HS-27A (cell line): ENCODE measurements around the gene AMOT.

Experiments
- DNase-seq: peaks from one replicate; pipeline ENCODE4 v3.0.0-alpha.2; 2012; ENCODE audit warnings: low read depth, missing footprints

Gene AMOT

GRCh38 chrX:112837531-112837930 lies 3.1 kb downstream of the AMOT start:
- DNase-seq = no peak

DNA sequence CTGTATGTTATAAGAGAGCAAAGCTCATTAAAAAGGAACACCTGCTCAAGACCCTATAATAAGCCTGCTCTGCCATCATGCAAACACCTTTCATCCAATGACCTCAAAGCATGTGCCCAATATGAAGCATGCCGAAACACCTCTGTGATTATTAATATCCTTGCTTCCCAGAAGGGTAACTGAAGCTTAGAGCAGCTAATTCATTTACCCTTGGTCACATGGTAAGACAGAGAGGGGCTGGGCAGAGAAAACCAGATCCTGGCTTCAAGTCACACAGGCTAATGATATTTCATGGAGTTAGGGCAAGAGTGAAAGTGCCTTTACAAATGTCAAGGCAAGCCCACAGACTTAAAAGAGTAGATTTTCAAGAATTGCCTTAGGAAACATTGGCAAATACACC lies 5.6 kb downstream of the AMOT start:
- no peak for DNase-seq

- no peak for DNase-seq
Observed at GRCh38 chrX:112834031-112834845, 6.4 kb downstream of the AMOT start.

GRCh38 chrX:112832481-112833095 lies 8.0 kb downstream of the AMOT start:
- DNase-seq = no peak

GRCh38 chrX:112830540-112830939 lies 10.1 kb downstream of the AMOT start:
- no peak for DNase-seq

DNA sequence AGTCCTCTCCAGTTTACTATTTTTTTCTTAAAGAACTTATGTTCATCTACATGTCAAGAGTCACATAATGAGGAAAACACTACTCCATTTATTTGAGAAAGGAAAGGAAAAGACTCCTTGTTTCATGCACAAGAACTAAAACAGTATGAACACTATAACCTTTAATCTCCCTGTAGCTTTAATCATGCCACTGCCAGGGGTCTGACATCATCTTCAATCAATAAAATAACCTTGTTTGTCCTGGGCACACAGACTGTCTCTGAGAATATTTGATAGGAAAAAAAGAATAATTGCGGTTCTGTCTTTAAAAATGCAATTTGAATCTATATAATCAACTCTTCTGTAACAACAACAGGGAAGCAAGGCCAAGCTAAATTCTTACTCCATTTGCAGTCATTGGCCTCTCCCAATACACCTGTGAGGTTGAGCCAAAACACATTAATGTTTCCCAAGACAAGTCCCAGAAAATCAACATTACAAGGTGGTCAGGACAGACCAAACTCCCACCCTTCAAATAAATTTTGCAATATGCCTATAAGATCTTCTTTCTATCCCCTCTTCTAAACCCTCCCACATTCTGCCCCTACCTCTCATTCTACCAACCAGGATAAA lies 13.2 kb downstream of the AMOT start:
- no peak for DNase-seq

GRCh38 chrX:112826023-112826422 lies 14.6 kb downstream of the AMOT start:
- no peak for DNase-seq

GRCh38 chrX:112822892-112823291 lies 17.7 kb downstream of the AMOT start:
- DNase-seq = no peak

- no peak for DNase-seq
Observed at GRCh38 chrX:112820364-112821268, 20.0 kb downstream of the AMOT start.

DNA sequence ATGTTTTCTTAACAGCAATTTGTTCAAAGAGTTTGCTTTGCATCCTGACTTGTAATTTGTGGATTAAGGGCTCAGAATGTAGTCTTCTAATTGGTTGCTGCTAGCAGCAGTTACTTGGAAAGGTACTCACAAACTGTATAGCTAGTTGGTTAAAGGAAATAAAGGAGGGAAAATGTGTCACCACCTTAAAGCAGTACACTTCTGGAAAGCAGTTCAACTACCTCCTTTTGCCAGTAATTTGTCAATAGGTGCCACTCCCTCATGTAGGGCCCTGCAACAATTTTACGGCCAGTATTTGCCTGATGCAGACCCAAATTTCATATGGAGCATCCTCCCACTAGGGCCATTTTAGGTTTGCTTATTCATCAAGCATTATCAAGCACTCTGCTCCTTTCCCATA lies 20.8 kb downstream of the AMOT start:
- DNase-seq = no peak

DNA sequence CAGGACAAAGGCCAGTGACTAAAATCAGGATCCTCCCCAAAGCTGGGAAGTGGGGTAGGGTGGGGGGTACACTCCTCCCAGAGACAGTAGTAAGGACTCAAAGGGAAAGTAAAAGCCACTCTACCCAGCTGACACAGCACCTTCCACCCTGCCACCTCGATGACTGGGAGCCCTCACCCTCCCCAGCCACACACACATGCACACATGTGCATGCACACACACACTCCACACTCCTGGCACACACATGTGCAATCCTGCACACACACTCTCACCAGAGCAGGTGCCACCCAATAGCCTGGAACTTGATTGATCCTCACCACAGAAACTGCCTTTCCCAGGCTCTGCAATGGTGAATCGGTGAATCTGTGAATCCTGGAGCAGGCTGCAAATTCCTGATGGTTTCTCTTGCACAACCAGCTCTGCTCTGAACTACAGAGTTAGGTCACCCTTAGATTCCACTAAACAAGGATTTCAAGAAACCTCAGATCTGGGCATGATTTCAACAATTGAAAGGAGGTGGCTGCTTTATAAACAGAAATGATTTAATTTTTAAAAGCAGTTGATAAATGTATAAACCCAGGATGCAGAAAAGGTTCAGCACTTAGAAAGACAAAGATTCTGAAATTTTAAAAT lies 21.5 kb downstream of the AMOT start:
- no peak for DNase-seq

GRCh38 chrX:112818114-112819007 lies 22.3 kb downstream of the AMOT start:
- no peak for DNase-seq

GRCh38 chrX:112816908-112817307 lies 23.7 kb downstream of the AMOT start:
- no peak for DNase-seq

- DNase-seq = no peak
Observed at GRCh38 chrX:112814496-112814895, 26.1 kb downstream of the AMOT start.

DNA sequence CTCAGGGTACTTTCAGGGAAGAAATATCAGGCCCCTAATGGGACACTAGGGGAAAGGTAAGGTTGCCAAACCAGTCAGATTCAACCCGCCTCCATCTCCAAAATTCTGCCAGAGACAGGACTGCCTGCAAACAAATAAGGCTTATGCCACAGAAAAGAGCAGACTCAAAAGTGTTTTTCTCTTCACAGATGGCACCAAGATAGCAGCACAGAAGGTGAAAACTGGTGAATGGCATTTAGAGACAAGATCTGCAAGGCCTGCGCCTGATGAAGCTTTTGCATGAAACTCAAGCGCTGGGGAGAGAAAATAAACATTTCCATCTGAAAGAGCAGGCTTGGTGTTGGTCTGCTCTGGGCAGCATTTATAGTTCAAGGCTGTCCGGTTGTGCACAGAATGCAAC lies 27.9 kb downstream of the AMOT start:
- DNase-seq = no peak

GRCh38 chrX:112808651-112809195 lies 31.9 kb downstream of the AMOT start:
- DNase-seq = no peak

GRCh38 chrX:112808007-112808406 lies 32.6 kb downstream of the AMOT start:
- no peak for DNase-seq

GRCh38 chrX:112803060-112803459 lies 37.6 kb downstream of the AMOT start:
- DNase-seq = no peak

DNA sequence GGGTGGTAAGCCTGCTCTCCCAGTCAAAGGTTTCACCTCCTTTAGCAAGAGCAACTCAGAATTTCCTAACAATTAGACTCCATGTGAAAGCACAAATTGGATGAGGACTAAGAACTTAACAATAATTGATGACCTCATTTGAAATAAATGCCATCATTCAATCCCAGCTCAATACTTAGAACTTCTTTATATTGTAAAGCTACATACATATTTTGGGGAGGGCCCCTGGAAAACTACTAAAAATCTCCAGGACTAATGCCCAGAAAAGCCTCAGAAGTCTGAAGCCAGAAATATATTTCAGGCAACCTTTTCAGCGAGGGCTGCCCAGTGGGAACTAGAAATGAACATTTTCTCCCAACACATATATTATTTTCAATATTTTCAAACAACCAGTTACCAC lies 38.1 kb downstream of the AMOT start:
- DNase-seq = no peak

- no peak for DNase-seq
Observed at GRCh38 chrX:112800971-112801775, 39.5 kb downstream of the AMOT start.
